ENCODE measurements around the gene ANKRD16.
"Not testable (repeated sequence)": the region's sequence is repeated elsewhere in the genome, so short reads cannot be mapped to it uniquely, and the experiment has no call there.

- not testable (repeated sequence) for TF ChIP-seq CTCF, POLR2A (IDR thresholded peaks at IDR 0.05)
Measured at GRCh38 chr10:5846667-5847066, 43.0 kb downstream of the ANKRD16 start.
